ENCODE results near the gene LRMDA. TPM values are rescaled to one million over a fixed set of nuclear protein-coding genes. Genes with fewer than 3 reads are reported as not detected.

LRMDA gene
- total and polyA plus RNA-seq, 2 donors (not counting 3 experiments of a cell fraction or from before 2014, with no cell fraction given): 9.7 to 18.0 TPM

GRCh38 chr10:76020630-76021029 is 589.2 kb downstream of the LRMDA start:
- H3K9me1 ChIP-seq (replicated peaks; ENCODE audit: control insufficient read depth, extremely low read depth, insufficient read depth, low read length): no peaks in the 10 kb centered on the region
- dilution Hi-C loops (cut with MboI; ENCODE audit: extremely low pct_ligation_motif_present, low sequenced_read_pairs) (no loop called here), intact Hi-C loops (cut with micrococcal nuclease) (no loop called here)
- no peak for FAIRE-seq
- BruUV-seq (replicated peaks): no TSS peak
- H3K4me2 ChIP-seq (ENCODE audit: insufficient read depth, low read length): no peak overlapping the region
- H4K20me1 ChIP-seq (replicated peaks; ENCODE audit: control insufficient read depth, extremely low read depth, insufficient read depth, low read length): no peaks in the 10 kb centered on the region
- no peaks in the 10 kb centered on the region for H3K9me3 ChIP-seq (replicated peaks; ENCODE audit: control insufficient read depth, insufficient read depth, low read length)
- no peak overlapping the region for H3K4me3 ChIP-seq (replicated peaks in 1 of 3; ENCODE audit: insufficient read depth in 1 of 3, low read depth in 1 of 3, low read length in 3 of 3)
- H3K27me3 ChIP-seq (ENCODE audit: control insufficient read depth in 2 of 2, insufficient read depth in 2 of 2, low read length in 2 of 2): no peaks in the 10 kb centered on the region
- TF ChIP-seq GATA2 (IDR thresholded peaks at IDR 0.05; ENCODE audit: insufficient read depth, insufficient read length, low read depth, low read length) (no peak), POLR2AphosphoS5 (IDR thresholded peaks at IDR 0.05; ENCODE audit: insufficient read depth, low read depth, low read length) (no peak), JUN (IDR thresholded peaks at IDR 0.05; ENCODE audit: borderline replicate concordance, insufficient read depth, insufficient read length, low read depth) (no peak), FOS (IDR thresholded peaks at IDR 0.05; ENCODE audit: borderline replicate concordance, insufficient read depth, low read length) (no peak), EZH2 (IDR thresholded peaks at IDR 0.05; ENCODE audit: borderline replicate concordance, low read depth, low read length, severe bottlenecking) (no peak), CTCF (IDR thresholded peaks at IDR 0.05; ENCODE audit: extremely low read depth in 1 of 2, insufficient read depth in 1 of 2, low read depth in 1 of 2, low read length in 2 of 2) (no peak), POLR2A (IDR thresholded peaks at IDR 0.05; ENCODE audit: low read depth, low read length) (no peak)
- no peak for DNase-seq (ENCODE audit: low read depth, low spot score)
- H3K79me2 ChIP-seq (ENCODE audit: control insufficient read depth, insufficient read depth, low read length): no peaks in the 10 kb centered on the region
- no peaks in the 10 kb centered on the region for H3K36me3 ChIP-seq (ENCODE audit: control insufficient read depth in 2 of 2, extremely low read depth in 1 of 2, insufficient read depth in 2 of 2, low read length in 2 of 2)
- ChIA-PET POLR2A (no interaction called here), CTCF (no interaction called here)
- no peak overlapping the region for H3K9ac ChIP-seq (replicated peaks; ENCODE audit: extremely low read depth, insufficient read depth, low read length)
- no peaks in the 10 kb centered on the region for H3K4me1 ChIP-seq (ENCODE audit: control insufficient read depth, extremely low read depth, insufficient read depth, low read length)
- H2AFZ ChIP-seq (ENCODE audit: low read depth, low read length): no peak overlapping the region
- H3K27ac ChIP-seq (ENCODE audit: insufficient read depth, low read depth, low read length): no peak overlapping the region
